HG02678 (cell line): ENCODE results near the gene SEMA4G.
"Not testable (repeated sequence)": the region's sequence is repeated elsewhere in the genome, so short reads cannot be mapped to it uniquely, and the experiment has no call there.

Experiments
- ATAC-seq: cut with Tn5 transposase; IDR thresholded peaks from one replicate; pipeline ENCODE4 v1.9.1; 2021; ENCODE audit warnings: mild to moderate bottlenecking, moderate library complexity; ENCODE audit not compliant: unreplicated experiment

SEMA4G gene

DNA sequence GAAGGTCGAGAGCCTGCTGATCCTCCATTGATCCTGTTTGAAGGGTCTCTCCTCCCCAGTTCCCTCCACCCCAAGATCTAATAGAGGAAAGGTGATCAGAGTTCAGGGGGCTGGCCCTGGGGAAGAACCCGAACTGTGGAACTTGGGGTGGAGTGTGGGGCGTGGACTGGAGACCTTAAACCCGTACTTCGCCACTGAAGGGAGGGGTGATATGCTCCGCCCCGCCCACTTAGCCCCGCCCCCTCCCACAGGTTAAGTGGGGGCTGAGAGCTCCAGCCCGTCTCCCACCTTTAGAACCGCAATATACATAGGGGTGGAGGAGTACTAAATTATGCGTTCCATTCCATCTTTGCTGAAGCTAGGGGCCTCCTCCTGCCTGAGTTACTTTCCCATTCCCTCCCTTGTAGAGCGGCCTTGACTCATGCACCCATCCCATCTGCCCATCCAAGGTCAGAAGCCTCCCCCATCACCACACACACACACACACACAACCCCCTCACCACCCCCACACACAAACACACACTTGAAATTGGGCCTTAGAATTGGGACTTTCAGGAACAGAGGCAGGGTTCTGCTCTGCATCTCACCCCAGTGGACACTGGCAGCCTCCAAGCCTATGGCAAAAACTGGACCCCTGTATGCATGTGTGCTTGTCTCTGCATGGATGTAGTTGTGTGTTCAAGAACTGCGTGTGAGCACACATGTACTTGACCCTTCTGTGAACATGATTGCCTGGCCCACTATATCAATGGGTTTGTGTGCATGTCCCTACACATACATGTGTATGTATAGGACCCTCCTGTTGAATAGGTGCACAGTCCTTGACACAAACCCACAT is 991 bp downstream of the SEMA4G start:
- ATAC-seq = no peak

DNA sequence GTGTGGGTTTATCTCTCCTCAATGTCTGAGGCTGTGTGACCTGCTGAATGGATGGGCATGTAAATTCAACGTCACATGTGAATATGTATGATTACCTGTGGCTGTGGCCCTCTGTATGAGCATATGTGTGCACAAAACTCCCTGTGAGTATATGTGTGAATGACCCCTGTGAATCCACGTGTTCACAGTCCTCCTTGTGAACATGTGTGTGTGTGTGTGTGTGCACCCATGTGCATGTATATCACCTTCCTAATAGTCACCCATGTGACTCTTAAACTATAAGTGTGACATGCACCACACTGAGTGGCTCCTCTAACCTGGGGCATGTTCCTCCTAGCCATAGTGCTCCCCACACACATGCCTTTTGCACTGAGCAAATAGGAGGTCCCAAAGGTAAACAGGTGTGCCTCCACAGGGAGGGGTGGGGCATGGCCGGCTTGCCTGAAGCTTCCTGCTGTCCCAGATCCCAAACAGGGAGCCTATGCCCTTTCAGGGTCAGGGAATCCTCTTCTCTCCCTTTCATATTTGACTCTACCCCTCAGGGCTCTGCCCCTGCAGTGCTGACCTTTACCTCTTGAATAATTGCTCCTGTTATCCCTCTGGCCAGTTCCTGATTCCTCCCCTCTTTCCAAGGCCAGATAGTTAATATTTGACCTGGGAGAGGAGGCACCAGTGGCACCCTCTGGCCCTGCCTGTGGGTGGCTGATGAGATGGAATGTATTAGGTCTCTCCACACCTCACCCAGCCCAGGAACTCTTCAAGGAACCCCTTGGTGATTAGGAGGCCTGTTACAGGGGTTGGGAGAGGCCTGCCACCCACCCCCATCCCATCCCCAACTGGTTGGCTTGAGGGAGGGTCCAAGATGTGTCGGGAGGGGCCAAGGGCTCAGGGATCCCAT is 1.9 kb downstream of the SEMA4G start:
- ATAC-seq = no peak

DNA sequence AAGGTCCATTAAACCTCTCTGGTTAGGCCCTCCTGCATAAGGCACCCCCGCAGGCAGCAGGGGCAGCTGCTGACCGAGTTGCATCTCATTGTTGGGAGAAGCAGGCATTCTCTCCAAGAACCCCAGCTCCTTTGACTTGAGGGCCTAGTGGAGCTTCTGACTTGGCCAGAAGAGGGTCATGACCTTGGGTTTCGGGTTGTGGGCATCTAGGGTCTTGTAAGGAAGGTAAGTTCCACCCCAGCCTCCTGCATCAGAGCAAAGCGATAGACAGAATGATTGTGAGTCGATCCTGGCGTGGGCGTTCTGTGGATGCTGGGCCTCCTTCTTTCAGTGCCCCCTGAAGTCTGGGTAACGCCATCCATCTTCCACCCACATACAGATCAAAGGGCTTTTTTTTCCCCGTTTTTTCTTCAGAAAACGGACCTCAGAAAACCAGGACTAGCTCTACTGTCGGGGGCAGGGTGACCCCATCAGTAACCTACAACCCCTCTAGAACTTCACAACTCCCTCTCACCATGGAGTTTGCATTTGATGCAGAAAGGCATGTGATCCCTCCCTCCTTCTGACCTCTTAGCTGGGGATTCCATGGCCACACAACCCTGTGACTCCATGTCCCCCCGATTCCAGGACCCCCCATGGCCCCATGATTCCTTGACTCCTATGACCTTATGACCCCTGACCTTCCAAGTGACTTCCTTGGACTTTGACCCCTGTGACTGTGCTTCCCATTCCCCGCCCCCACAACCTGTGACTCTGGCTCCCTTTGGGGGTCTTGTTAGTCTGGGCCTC is 3.0 kb downstream of the SEMA4G start:
- ATAC-seq = no peak

DNA sequence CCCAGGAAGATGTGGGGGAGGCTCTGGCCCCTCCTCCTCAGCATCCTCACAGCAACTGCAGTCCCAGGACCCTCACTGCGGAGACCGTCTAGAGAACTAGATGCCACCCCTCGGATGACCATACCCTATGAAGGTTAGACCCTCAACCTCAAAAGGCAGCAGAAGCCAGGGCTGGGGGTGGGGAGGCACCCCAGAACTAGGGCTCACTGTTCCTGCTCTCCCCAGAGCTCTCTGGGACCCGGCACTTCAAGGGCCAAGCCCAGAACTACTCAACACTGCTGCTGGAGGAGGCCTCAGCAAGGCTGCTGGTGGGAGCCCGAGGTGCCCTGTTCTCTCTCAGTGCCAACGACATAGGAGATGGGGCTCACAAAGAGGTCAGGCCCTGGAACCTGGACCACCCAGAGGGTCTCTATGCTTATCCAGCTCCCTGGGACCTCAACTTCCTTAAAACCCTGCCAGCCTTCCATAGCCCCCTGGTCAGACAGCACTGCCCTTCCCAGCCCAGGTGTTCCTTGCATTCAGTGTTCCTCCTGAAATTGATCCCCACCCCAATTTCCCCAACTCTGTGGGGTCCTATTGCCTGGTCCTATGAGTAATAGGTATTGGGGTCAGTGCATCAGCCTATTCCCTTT is 3.7 kb downstream of the SEMA4G start:
- ATAC-seq = no peak

- ATAC-seq = not testable (repeated sequence)
Measured at GRCh38 chr10:100975397-100975796, 6.1 kb downstream of the SEMA4G start.

DNA sequence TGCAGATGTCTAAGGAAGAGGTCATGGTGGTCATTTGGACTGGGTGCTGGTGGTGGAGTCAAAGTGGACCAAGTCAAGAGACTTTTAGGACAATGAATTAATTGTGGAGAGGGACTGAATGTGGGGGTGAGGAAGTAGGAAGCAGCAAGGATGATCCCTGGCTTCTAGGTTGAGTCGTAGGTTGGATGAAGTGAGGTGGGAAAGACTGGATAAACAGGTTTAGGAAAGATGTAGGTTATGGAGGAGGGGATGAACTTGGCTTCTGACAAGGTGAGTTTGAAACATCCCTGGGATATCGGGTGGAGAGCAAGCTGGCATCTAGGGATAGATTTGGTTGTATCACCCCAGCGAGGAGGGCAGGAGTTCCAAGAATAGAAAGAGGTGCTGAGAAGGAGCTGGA is 7.6 kb downstream of the SEMA4G start:
- ATAC-seq = no peak

- ATAC-seq = no peak
Measured at GRCh38 chr10:100977436-100977835, 8.1 kb downstream of the SEMA4G start.

DNA sequence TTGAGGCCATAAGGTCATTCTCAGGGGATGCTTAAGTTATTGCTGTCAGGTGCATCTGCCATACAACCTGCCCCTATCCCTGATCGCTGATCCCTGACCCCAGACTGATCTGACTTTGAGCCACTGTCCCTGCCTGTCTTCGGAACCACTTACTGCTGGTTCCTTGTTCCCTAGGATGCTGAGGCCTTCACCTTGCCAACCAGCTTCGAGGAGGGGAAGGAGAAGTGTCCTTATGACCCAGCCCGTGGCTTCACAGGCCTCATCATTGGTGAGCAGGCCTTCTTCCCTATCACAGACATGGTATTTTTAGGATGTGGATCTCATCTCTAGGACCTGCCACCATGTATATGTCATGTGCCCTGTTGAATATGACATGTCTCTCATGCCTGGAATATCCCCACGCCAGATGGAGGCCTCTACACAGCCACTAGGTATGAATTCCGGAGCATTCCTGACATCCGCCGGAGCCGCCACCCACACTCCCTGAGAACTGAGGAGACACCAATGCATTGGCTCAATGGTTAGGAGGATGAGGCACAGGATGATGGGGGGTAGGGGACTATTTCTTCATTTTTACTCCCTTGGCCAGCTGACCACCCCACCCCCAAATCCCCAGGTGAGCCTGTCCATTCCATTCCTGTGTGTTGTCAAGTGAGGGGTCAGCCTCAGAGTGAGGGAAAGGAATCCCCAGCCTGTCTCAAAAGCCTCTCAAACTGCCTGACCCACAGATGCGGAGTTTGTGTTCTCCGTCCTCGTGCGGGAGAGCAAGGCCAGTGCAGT is 9.0 kb downstream of the SEMA4G start:
- ATAC-seq = no peak

GRCh38 chr10:100978901-100979195 is 9.5 kb downstream of the SEMA4G start:
- ATAC-seq = no peak

GRCh38 chr10:100979791-100980272 is 10.5 kb downstream of the SEMA4G start:
- ATAC-seq = no peak

DNA sequence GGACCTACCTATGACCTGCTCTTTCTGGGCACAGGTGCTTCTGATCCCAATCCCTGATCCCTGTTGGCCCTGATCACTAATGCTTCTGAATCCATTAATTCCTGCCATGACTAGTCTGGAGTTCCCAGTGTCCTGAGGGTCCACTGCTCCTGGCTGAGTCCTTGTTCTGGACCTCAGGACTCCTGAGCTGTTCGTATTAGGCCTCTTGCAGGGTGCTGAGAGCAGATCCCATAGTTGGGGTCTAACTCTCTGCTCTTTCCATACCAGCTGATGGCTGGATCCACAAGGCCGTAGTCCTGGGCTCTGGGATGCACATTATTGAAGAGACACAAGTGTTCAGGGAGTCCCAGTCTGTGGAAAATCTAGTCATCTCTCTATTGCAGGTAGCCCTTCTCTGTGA is 11.0 kb downstream of the SEMA4G start:
- ATAC-seq = no peak

DNA sequence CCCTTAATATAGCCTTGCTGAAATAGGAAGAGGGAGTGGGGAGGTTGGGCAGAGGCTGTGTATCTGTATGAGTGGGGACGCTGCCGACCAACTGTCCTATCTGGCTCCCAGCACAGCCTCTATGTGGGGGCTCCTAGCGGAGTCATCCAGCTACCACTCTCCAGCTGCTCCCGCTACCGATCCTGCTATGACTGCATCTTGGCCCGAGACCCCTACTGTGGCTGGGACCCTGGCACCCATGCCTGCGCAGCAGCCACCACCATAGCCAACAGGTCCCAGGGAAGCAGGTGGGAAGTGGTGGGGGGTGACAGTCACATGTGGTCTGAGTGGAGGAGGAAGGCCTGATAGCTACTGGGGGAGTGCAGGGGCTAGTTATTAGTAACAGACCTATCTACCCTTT is 11.4 kb downstream of the SEMA4G start:
- no peak for ATAC-seq

- ATAC-seq = no peak
Measured at GRCh38 chr10:100981178-100981772, 12.0 kb downstream of the SEMA4G start.

DNA sequence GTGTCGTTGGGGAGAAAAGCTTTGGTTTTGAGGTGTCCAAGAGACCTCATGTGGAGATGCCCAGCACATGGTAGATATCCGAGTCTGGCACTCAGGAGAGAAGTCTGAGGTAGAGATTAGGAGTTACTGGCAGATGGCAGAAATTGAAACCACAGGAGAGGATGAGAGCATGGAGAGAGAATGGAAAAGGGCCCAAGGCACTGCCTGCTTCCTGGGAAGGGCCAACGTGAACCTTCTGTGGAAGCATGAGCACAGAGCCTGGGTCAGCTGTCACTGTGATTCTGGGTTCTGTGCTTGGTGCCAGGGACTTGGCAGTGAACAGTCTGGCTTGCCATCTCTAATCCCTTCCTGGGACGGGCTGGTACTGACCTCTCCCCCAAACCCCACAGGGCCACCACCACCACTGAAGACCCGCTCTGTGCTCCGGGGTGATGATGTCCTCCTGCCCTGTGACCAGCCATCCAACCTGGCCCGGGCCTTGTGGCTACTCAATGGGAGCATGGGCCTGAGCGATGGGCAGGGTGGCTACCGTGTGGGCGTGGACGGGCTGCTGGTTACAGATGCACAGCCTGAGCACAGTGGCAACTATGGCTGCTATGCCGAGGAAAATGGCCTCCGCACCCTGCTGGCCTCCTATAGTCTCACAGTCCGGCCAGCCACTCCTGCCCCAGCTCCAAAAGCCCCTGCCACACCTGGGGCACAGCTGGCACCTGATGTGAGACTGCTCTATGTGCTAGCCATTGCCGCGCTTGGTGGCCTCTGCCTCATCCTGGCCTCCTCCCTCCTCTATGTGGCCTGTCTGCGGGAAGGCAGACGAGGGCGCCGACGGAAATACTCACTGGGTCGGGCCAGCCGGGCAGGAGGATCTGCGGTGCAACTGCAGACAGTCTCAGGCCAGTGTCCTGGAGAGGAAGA is 13.9 kb downstream of the SEMA4G start:
- ATAC-seq = no peak

- no peak for ATAC-seq
Measured at GRCh38 chr10:100983868-100984671, 14.8 kb downstream of the SEMA4G start.

- no peak for ATAC-seq
Measured at GRCh38 chr10:100984672-100985177, 15.4 kb downstream of the SEMA4G start.

DNA sequence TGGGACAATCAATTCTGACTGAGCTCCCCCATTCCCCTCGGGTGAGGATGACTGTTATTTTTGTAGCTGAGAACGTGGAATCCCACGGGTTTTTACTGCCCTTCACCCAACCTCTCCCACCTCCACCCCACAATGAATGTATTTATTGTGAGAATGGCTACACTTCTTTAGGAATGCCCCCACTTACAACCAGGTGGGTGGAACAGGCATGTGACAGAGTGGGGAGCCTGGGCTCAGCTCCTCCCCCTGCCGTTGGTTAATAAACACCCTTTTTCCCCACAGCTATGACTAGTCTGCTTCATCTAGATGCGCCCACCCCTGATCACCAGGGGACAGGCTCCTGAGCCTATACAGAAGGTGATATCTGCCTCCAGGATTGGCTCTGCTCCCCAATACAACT is 16.0 kb downstream of the SEMA4G start:
- ATAC-seq = no peak

DNA sequence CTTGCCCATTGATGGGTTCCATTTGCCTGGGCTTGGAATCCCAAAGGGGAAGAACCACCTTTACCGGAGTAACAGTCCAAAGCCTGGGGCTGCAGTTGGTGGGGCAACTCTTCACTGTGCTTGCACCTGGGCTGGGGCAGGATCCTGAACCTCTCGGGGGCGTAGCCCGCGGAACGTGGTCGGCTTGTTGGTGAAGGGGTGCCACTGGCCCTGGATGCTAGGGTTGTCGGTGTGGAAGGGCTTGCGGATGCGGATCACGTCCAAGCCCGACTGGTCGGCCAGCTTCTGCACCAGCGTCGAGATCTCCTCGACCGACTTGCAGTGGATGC is 17.3 kb downstream of the SEMA4G start:
- ATAC-seq = peak; percentile 6
